RPMI7951 (cell line): ENCODE measurements around the gene TMEM178A. TPM values are rescaled to one million over a fixed set of nuclear protein-coding genes. Genes with fewer than 3 reads are reported as not detected.

Experiments used
- DNase-seq: peaks from one replicate; pipeline ENCODE4 v3.0.0-alpha.2; 2012; ENCODE audit warnings: low read depth
- total RNA-seq: library from RNA; depleted of rRNA; stranded (reverse); fragments of >200 nt; shearing (Covaris generic); gene quantifications from 2 replicates; pipeline ENCODE4 v1.2.3, GENCODE V29; 2014; rRNA removed

Gene TMEM178A
- total RNA-seq, 1 experiment from 2014 or later: not detected

GRCh38 chr2:39741871-39742270 is 76.2 kb downstream of the TMEM178A start:
- DNase-seq: no peak

- peak; percentile 51 for DNase-seq
Observed at GRCh38 chr2:39743269-39743776, 77.6 kb downstream of the TMEM178A start.

- DNase-seq: no peak
Observed at GRCh38 chr2:39755466-39755865, 89.7 kb downstream of the TMEM178A start.

- no peak for DNase-seq
Observed at GRCh38 chr2:39757156-39757555, 91.4 kb downstream of the TMEM178A start.

GRCh38 chr2:39762448-39762847 is 96.7 kb downstream of the TMEM178A start:
- DNase-seq: no peak

Other genes with a start within 250 kb of the TMEM178A start
- 35.1 and 35.6 TPM in 2 replicates for gene MAP4K3, start 228.6 kb upstream of the TMEM178A start, total RNA-seq
- gene THUMPD2, start 113.3 kb downstream of the TMEM178A start, total RNA-seq: 6.5 and 7.2 TPM in 2 replicates